HL-60/S4 treated with retinoic acid at 250 ng/mL for 4 days and 3 days (cell line): ENCODE results near the gene RP9.

Source experiments
- in situ Hi-C: fragments of 300-500 bp; cut with MboI; formaldehyde crosslinking; loops from 2 replicates; pipeline ENCODE4 v1.7.0; 2022; ENCODE audit warnings: low sequenced_read_pairs

RP9 gene

DNA sequence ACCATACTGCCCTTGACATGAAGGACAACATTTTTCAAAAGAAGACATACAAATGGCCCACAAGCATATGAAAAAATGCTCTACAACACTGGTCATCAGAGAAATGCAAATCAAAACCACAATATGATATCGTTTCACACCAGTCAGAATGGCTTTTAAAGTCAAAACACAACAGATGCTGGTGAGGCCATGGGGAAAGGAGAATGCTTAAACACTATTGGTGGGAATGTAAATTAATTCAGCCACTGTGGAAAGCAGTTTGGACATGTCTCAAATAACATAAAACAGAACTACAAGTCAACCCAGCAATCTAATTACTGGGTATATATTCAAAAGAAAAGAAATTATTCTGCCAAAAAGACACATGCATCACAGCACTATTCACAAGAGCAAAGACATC is 42.4 kb downstream of the RP9 start:
- in situ Hi-C loops = no loop called here

DNA sequence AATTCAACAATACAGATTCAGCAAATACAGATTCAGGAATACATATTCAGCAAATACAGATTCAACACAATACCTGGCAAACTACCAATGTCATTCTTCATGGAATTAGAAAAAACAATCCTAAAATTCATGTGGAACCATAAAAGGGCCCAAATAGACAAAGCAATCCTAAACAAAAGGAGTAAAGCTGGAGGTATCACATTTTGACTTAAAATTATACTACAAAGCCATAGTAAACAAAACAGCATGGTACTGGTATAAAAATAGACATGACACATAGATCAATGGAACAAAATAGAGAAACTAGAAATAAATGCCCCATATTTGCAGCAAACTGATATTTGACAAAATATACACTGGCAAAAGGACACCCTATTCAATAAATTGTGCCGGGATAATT is 43.2 kb downstream of the RP9 start:
- in situ Hi-C loops = no loop called here

DNA sequence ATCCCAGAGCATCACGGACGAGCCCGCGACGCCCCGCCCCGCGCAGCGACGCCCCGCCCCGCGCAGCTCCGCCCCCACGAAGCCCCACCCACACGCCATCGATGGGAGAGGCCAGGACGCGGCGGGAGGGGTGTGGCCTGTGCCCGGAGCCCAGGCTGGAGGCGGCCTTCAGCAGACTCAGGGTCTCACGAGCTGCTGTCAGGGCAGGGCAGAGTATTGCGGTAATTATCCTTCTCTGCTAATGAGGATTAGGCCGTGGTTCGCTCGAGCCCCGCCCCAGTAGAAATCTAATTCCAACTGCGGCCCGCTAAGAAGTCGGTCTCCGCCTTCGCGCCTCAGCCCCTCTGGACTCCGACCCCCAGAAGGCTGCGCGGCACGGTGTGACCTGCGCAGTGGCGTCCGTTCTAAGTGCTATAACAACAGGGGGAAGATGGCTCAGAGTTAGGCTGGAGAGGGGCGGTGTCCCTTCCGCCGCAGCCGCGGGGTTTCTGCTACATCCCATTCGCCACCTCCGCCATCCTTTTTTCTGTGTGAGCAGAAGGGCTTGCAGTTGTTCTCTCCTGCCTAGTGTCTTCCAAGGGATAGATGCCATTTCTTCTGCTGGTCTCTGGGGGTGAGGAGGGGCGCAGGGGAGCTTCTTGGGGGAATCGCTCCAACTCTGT is 46.3 kb downstream of the RP9 start:
- in situ Hi-C loops = no loop called here

DNA sequence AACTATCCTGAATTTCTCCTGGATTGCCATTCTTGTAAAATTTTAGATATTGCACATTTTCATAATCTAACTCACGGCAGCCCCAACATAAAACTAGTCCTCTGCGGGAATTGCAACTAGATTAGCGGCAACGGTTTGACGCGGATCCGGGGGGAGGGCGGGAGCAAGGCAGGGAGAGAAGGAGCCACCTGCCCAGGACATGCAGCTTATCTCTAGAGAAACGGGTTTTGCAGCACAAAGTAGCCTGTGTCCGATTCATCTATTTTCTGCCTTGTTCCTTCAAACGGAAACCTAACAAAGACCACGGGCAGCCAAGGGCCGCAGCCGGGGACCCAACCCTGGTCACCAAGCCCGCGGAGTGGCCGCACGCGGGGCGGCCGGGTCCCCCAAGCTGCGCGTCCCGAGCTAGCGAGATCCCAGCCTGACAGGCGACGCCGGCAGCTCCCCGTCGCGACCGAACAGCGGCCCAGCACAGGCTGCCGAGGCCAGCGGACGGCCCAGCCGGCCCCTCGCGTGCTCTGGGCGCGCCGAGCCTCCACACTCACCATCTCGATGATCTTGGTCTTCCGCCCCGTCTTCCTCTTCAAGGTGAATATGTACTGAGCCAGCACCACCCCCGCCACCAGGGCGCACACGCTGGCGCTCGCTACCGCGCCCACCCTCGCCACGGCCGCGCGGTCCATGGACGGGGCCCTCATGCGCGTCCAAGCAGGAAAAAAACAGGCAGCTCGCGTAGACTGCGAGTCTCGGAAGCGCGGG is 47.0 kb downstream of the RP9 start, which contains the start of gene NT5C3A:
TSS of gene NT5C3A (minus strand) at position 754 of the 759 bp plus-strand sequence. CDS start at position 683, 71 bp downstream.
- in situ Hi-C loops = no loop called here

DNA sequence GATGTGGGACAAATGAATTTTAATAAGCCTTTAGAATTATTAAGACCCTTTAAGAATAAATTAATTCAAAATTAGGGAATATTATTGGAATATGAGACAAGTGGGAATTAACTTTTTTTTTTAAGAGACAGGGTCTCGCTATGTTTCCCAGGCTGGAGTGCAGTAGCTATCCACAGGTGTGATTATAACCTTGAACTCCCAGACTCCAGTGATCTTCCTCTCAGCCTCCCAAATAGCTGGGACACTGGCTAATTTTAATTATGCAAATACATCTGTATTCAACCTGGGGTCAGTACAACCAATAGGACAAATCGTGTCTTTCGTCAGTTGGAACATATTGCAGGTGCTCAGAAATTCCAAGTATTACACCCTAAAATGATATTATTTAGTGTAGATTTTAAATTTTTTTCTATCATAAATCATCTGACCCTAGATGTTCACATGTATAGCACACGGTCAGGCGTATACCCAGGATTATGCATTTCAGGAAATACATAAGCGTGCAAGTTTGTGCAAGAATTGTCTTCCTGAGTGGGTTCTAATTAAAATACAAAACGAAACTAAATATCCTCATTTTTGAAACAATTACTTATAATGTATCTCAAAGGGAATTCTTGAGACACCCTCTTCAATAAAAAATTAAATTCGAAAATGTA is 47.8 kb downstream of the RP9 start:
- in situ Hi-C loops = no loop called here

DNA sequence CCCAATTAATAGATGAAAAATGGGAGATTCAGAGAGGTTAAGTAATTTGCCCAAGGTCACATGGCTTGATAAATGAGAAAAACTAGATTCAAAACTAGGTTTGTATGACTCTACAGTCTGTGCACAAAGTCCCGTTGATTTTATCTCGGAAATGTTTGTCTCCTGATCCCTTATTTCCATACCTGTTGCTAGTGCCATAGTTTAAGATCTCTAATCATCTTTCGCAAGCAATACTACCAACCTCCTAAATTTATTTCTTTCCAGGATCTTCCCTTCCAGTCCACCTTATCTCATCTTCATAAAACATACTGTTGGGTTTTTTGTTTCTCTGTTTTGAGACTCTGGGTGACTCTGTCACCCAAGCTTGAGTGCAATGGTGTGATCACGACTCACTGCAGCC is 49.6 kb downstream of the RP9 start:
- in situ Hi-C loops = no loop called here

DNA sequence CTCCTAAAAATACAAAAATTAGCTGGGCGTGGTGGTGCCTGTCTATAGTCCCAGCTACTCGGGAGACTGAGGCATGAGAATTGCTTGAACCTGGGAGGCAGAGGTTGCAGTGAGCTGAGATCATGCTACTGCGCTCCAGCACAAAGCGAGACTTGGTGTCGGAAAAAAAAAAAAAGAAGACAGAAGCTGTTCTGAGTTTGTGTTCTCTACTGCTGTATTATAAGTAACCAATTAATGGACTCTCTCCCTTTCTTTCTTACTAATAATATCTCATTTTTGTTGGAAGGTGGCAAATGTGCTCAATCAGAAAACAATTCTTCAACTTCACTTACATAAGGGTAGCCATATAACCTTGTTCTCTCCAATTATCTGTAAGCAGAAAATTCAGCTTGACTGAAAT is 54.0 kb downstream of the RP9 start:
- in situ Hi-C loops = no loop called here

DNA sequence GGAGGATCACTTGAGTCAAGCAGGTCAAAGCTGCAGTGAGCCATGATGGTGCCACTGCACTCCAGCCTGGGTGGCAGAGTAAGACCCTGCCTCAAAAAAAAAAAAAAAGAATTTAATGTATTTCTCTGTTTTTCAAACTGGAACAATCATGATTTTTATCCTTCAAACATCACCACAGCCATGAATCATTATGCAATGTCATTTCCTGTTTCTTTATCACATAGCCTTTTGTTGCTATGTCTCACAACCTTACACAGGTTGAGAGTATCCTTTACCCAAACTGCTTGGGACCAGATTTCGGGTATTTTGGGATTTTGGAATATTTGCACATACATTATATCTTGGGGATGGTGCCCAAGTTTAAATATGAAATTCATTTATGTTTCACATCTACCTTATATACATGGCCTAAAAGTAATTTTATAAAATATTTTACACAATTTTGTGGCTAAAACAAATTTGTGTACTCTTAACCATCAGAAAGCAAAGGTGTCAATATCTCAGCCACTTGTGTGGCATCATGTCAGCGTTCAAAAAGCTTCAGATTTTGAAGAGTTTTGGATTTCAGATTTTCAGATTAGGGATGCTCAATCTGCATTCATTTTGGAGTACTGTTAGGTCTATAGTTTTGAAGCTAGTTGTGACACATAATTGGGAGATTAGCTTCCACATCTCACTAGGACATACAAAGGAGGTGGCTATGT is 54.8 kb downstream of the RP9 start:
- in situ Hi-C loops = no loop called here

DNA sequence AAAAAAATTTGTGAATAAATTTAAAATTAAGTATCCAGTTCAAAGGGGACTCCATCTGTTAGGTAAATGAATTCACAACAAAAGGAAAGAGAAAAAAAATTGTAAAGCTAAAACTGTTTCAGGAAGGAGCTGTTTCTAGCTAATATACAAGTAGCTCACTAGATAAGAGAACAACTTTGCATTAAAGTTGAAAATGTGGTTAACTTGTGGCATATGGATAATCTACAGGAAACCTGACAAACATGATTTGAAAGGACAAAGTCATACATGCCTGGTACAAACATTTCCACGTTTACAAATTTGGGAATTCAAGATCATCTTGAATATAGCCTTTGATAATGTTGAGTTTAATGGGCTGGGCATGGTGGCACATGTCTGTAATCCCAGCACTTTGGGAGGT is 55.5 kb downstream of the RP9 start:
- in situ Hi-C loops = no loop called here

DNA sequence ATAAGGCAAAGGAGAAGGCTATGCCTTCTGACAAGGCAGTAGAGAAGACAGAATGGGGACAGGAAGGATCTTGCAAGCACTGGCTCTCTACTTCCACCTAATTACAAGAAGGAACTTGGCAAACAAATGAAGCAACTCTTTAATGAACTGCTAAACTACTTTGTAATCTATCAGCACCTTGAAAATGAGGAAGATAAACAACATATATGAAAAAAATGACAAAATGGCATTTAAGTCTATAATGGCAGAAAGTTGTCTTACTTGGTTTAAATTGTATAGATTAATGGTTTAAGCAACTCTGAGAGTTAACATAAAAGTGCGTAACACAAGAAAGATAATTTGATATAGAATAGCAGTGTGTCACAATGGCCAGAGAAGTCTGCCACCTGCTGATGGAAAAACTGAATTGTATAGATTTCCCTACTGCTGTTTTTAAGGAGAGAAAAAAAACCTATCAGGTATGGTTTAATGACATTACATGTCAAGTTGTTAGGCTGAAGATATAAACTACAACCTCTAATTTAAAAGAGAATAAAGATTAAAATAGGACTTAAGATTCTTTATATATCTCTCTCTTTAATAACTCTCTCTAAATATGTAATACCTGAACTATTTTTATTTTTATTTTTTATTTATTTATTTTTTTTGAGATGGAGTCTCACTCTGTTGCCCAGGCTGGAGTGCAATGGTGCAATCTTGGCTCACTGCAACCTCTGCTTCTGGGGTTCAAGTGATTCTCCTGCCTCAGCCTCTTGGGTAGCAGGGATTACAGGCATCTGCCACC is 58.5 kb downstream of the RP9 start:
- in situ Hi-C loops = no loop called here

DNA sequence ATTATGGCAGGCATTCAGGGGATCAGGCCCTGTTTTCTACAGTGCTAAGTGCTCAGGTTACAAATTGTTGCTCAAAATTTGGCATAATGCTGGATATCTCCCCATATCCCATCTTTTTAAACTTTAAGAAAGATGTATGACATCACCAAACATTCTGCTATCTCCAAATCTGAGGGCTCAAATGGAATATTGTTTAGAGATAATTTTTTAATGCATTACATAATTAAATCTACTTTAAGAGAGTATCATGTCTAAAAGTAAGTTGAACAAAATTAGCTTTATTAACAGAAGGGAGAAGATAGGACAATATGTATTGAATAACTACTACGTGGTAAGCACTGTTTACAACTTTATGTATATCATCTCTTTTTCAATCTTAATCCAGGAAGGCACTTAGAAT is 60.5 kb downstream of the RP9 start:
- in situ Hi-C loops = no loop called here

DNA sequence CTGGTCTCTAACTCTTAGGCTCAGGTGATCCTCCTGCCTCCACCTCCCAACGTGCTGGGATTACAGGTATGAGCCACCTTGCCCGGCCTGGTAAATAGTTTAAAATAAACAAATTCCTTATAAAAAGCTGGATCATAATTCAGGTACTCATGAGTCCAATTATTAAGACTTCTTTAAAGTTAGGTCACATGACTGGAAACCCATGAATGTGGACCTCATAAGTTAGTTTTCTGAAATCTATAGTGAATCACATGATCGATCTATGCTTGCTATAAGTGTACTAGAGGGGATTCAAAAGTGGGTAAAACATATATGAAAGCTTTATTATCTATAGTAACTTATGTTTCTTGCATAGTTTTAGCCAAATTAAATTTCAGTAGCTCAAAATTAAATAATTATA is 60.9 kb downstream of the RP9 start:
- in situ Hi-C loops = no loop called here

DNA sequence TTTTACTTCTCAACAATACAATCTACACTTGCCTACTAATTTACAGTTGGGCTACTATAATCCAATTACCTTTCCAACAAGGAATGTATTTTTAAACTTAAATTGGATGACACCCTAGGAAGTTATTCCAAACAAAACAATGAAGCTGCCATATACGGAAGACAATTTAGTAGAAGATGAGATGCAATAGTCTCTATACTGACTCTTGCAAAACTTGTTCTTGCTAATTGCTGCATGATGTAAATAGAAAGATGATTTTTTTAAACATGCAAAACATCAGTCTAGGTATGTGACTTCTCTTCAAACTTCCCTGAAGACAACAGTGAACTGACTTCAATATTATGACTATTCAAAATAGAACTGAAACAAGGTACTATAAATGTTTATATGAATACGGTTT is 64.2 kb downstream of the RP9 start:
- in situ Hi-C loops = no loop called here
